ENCODE measurements around the gene PTPRE.

The PTPRE gene

GRCh38 chr10:127971101-127971946, 64.4 kb downstream of the PTPRE start:
- Histone ChIP-seq H3K27ac (no peak overlapping the region), H3K9me3 (ENCODE audit: low read depth, low read length) (no peaks in the 10 kb centered on the region), H3K4me3 (no peak overlapping the region), H3K36me3 (ENCODE audit: insufficient read depth, low read length) (no peaks in the 10 kb centered on the region), H3K9ac (ENCODE audit: insufficient read length) (no peak overlapping the region)
- no peak for DNase-seq (ENCODE audit: low read depth, low spot score)
- TF ChIP-seq FOXP2 (optimal IDR thresholded peaks at IDR 0.05; ENCODE audit: control extremely low read depth, extremely low read length, insufficient read depth) (no peak), POLR2AphosphoS5 (IDR thresholded peaks at IDR 0.05; ENCODE audit: borderline replicate concordance, low read depth, low read length) (no peak), EZH2 (IDR thresholded peaks at IDR 0.05) (no peak)

DNA sequence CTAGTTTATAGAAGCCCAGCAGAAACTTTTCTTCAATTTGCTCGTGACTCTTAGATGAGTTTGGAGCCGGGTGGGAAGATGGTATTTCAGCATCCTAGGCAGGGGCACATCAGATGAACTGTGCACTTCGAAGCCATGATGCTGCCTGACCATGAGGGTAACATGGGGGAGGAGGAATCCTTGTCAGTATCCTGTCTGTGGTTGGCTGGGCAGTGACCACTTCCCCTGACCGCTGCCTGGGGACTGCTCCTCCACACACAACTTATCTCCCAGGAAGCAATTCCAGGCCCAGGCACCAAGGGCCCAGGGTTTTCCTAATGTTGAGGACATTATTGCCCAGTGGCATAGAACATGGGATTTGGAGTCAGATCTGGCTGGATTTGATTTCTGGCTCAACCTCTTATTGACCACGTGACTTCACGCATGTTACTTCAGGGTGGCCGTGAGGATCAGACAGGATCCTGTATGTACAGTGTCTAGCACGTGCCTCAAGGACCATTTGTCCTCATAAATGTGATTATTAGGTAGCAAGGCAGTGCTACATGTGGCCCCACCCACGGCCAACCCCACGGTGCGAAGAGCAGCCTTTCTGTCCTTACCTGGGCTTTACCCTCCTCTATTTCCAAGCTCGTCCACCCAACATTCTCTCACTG, 65.2 kb downstream of the PTPRE start:
- TF ChIP-seq FOXP2 (optimal IDR thresholded peaks at IDR 0.05; ENCODE audit: control extremely low read depth, extremely low read length, insufficient read depth) (no peak), EZH2 (IDR thresholded peaks at IDR 0.05) (no peak), POLR2AphosphoS5 (IDR thresholded peaks at IDR 0.05; ENCODE audit: borderline replicate concordance, low read depth, low read length) (no peak)
- DNase-seq (ENCODE audit: low read depth, low spot score), result no peak
- no peaks in the 10 kb centered on the region for H3K36me3 ChIP-seq (ENCODE audit: insufficient read depth, low read length)
- H3K27ac ChIP-seq, result no peak overlapping the region
- H3K9me3 ChIP-seq (ENCODE audit: low read depth, low read length), result no peaks in the 10 kb centered on the region
- no peak overlapping the region for H3K4me3 ChIP-seq
- H3K9ac ChIP-seq (ENCODE audit: insufficient read length), result no peak overlapping the region

- DNase-seq (ENCODE audit: low read depth, low spot score), result no peak
- no peaks in the 10 kb centered on the region for H3K36me3 ChIP-seq (ENCODE audit: insufficient read depth, low read length)
- H3K27ac ChIP-seq, result no peak overlapping the region
- H3K9ac ChIP-seq (ENCODE audit: insufficient read length), result no peak overlapping the region
- H3K9me3 ChIP-seq (ENCODE audit: low read depth, low read length), result no peaks in the 10 kb centered on the region
- TF ChIP-seq POLR2AphosphoS5 (IDR thresholded peaks at IDR 0.05; ENCODE audit: borderline replicate concordance, low read depth, low read length), result no peak
- no peak for TF ChIP-seq EZH2 (IDR thresholded peaks at IDR 0.05)
- no peak overlapping the region for H3K4me3 ChIP-seq
Measured at GRCh38 chr10:127972751-127973357, 66.0 kb downstream of the PTPRE start.

GRCh38 chr10:127973791-127974311, 66.9 kb downstream of the PTPRE start:
- TF ChIP-seq FOXP2 (optimal IDR thresholded peaks at IDR 0.05; ENCODE audit: control extremely low read depth, extremely low read length, insufficient read depth), result no peak
- TF ChIP-seq EZH2 (IDR thresholded peaks at IDR 0.05), result no peak
- TF ChIP-seq POLR2AphosphoS5 (IDR thresholded peaks at IDR 0.05; ENCODE audit: borderline replicate concordance, low read depth, low read length), result no peak
- DNase-seq (ENCODE audit: low read depth, low spot score), result no peak

DNA sequence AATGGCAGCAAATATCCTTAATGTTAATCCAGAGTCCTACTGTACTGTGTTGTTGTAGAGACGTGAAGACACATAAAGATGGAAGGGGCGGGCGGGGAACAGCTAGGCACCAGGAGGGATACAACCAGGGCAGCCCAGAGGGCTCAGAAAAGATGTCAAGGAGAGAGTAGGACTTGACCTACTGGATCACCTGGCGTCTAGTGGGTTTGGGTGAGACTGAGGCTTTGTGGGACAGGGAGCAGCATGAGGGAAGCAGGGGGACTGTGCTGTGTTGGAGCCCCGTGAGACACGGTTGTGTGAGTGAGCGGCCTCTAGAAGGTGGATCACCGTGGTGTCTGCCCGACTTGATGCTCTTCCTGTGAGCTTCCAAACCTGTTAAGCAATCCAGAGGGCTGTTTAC, 68.0 kb downstream of the PTPRE start:
- TF ChIP-seq EZH2 (IDR thresholded peaks at IDR 0.05) (no peak), POLR2AphosphoS5 (IDR thresholded peaks at IDR 0.05; ENCODE audit: borderline replicate concordance, low read depth, low read length) (no peak), FOXP2 (optimal IDR thresholded peaks at IDR 0.05; ENCODE audit: control extremely low read depth, extremely low read length, insufficient read depth) (no peak)
- Histone ChIP-seq H3K36me3 (ENCODE audit: insufficient read depth, low read length) (no peaks in the 10 kb centered on the region), H3K9ac (ENCODE audit: insufficient read length) (no peak overlapping the region), H3K27ac (no peak overlapping the region), H3K4me3 (no peak overlapping the region), H3K9me3 (ENCODE audit: low read depth, low read length) (no peaks in the 10 kb centered on the region)
- DNase-seq (ENCODE audit: low read depth, low spot score), result no peak

More at GRCh38 chr10:127973791-127974311, 66.9 kb downstream of the PTPRE start:
- H3K9me3 ChIP-seq (ENCODE audit: low read depth, low read length), result no peaks in the 10 kb centered on the region
- H3K27ac ChIP-seq, result no peak overlapping the region
- no peak overlapping the region for H3K9ac ChIP-seq (ENCODE audit: insufficient read length)
- no peaks in the 10 kb centered on the region for H3K36me3 ChIP-seq (ENCODE audit: insufficient read depth, low read length)
- H3K4me3 ChIP-seq, result no peak overlapping the region

DNA sequence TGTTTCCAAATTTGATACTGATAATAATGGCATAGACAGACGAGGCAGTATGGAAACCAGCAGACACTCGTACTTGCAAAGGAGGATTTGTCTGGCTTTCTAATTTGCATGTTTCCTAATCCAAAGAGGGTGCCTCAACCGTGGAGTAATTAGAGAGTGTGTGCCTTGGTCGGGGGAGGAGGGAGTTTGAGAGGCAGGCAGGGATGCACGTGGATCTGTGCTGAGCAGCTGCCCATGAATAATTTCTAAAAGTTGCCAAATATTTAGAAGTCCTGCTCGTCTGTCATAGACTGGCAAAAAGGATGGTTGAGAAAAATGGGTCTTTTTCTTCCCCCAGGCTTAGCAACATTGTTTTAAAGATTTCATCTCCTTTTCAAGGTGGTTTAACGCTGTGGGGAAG, 69.4 kb downstream of the PTPRE start:
- no peaks in the 10 kb centered on the region for H3K9me3 ChIP-seq (ENCODE audit: low read depth, low read length)
- H3K36me3 ChIP-seq (ENCODE audit: insufficient read depth, low read length), result no peaks in the 10 kb centered on the region
- H3K9ac ChIP-seq (ENCODE audit: insufficient read length), result no peak overlapping the region
- no peak overlapping the region for H3K27ac ChIP-seq
- no peak overlapping the region for H3K4me3 ChIP-seq
- DNase-seq (ENCODE audit: low read depth, low spot score), result no peak
- no peak for TF ChIP-seq FOXP2 (optimal IDR thresholded peaks at IDR 0.05; ENCODE audit: control extremely low read depth, extremely low read length, insufficient read depth)
- no peak for TF ChIP-seq POLR2AphosphoS5 (IDR thresholded peaks at IDR 0.05; ENCODE audit: borderline replicate concordance, low read depth, low read length)
- TF ChIP-seq EZH2 (IDR thresholded peaks at IDR 0.05), result no peak

GRCh38 chr10:127976701-127977356, 69.9 kb downstream of the PTPRE start:
- no peak overlapping the region for H3K4me3 ChIP-seq

More at GRCh38 chr10:127976701-127977356, 69.9 kb downstream of the PTPRE start:
- no peaks in the 10 kb centered on the region for H3K9me3 ChIP-seq (ENCODE audit: low read depth, low read length)
- no peaks in the 10 kb centered on the region for H3K36me3 ChIP-seq (ENCODE audit: insufficient read depth, low read length)
- no peak for DNase-seq (ENCODE audit: low read depth, low spot score)
- H3K27ac ChIP-seq, result no peak overlapping the region
- TF ChIP-seq EZH2 (IDR thresholded peaks at IDR 0.05) (no peak), POLR2AphosphoS5 (IDR thresholded peaks at IDR 0.05; ENCODE audit: borderline replicate concordance, low read depth, low read length) (no peak), FOXP2 (optimal IDR thresholded peaks at IDR 0.05; ENCODE audit: control extremely low read depth, extremely low read length, insufficient read depth) (no peak)
- no peak overlapping the region for H3K9ac ChIP-seq (ENCODE audit: insufficient read length)
